GM12801 (cell line): ENCODE data around the gene HS2ST1.

Experiments
- TF ChIP-seq, protein P1 (sequence below): IDR thresholded peaks from one replicate; pipeline ENCODE4 v1.5.1; 2011; ENCODE audit warnings: control low read depth; ENCODE audit not compliant: insufficient read length; ENCODE audit errors: extremely low read depth

The HS2ST1 gene

DNA sequence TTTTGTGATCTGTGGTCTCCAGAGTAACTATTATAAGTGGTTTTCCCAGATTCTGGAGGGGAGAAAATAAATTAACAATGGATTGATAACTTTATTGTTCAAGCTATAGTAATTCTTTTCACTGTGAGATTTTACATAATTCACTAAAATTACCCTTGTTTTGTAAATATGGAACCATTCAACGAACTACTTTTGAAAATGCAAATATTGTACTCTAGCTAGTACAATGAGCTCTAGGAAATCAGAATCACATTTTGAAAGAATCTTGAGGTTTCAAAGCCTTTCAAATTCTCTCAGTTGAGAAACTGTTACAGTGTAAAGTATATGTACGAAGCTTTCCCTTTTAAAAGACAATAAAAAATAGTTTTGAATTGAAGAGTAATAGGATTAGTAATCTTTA is 119.9 kb downstream of the HS2ST1 start:
- TF ChIP-seq, protein P1, sequence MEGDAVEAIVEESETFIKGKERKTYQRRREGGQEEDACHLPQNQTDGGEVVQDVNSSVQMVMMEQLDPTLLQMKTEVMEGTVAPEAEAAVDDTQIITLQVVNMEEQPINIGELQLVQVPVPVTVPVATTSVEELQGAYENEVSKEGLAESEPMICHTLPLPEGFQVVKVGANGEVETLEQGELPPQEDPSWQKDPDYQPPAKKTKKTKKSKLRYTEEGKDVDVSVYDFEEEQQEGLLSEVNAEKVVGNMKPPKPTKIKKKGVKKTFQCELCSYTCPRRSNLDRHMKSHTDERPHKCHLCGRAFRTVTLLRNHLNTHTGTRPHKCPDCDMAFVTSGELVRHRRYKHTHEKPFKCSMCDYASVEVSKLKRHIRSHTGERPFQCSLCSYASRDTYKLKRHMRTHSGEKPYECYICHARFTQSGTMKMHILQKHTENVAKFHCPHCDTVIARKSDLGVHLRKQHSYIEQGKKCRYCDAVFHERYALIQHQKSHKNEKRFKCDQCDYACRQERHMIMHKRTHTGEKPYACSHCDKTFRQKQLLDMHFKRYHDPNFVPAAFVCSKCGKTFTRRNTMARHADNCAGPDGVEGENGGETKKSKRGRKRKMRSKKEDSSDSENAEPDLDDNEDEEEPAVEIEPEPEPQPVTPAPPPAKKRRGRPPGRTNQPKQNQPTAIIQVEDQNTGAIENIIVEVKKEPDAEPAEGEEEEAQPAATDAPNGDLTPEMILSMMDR, result no peak

DNA sequence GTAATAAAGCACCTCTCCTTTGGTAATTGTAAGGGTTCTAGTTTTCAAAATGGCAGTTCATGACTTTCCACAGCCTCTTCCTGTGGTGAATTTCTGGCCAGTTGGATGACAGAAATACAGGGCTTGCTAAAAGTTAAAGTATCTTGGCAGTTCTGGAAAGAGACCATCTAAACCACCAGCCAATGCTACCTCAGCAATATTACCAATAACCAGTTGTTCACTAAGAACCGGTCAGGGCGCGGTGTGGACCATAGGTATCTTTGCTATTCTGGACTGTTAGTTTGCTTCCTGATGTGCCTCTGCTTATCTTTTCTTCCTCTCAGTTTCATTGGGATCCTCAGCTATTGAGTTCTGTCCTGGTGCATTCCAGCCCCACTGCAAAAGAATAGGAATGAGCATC is 124.7 kb downstream of the HS2ST1 start:
- TF ChIP-seq, protein P1, result no peak

DNA sequence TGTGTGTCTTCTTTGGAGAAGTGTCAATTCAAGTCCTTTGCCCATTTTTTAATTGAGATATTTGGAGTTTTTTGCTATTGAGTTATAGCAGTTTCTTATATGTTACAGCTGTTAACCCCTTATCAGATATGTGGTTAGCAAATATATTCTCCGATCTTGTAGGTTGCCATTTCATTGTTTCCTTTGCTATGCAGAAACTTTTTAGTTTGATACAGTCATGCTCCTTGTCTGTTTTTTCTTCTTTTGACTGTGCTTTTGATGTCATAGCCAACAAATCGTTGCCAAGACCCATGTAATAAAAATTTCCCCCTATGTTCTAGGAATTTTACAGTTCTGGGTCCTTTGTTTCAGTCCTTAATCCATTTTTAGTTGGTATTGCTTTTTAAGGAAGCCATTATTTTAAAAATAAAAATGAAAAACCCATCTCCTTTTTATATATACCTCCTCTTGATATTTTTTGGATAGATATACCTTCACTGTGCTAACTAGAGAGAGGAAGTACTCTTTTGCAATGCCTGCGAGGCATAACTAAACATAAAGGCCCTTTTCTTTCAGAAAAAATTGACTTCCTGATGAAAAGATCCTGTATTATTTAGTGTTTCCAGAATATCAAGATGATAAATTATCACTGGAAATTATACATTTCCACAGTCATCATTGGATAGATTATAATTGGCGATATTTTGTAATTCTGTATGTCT is 127.8 kb downstream of the HS2ST1 start:
- TF ChIP-seq, protein P1, result no peak

DNA sequence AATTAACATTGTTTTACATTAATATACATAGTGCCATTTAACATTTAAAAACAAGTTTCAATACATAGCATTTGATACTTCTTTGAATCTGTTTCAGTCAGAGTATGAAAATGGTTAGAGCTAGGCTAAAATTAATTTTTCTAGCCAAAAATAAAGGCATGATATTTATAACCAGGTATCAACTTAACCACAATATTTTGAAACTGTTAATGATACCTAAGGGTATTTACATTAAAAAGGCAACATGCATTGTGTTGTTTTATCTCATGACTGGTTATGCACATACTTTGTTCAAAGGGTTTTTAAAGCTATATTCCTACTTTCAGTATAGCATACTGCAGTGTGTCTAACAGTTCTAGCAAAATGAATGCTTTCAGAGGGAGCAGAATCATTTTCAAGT is 130.0 kb downstream of the HS2ST1 start:
- TF ChIP-seq, protein P1, result no peak

DNA sequence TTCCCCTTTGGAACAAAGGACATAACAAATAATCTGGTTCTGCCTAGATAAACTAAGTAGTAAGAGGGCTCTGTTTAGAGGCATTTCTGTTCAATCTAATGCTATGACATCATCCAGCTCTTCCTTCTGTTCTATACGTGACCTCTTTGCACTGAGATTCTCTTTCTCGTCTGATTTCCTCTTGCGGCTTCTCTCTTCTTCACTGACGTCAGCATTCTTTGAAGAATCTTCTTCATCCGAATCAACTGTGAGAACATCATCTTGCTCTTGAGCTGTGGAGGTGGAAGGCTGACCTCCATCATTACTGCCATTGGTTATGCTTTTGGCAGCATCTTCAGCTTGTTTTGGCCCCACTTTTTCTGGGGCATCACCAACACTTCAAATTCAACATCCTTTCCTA is 130.4 kb downstream of the HS2ST1 start:
- TF ChIP-seq, protein P1, result no peak

DNA sequence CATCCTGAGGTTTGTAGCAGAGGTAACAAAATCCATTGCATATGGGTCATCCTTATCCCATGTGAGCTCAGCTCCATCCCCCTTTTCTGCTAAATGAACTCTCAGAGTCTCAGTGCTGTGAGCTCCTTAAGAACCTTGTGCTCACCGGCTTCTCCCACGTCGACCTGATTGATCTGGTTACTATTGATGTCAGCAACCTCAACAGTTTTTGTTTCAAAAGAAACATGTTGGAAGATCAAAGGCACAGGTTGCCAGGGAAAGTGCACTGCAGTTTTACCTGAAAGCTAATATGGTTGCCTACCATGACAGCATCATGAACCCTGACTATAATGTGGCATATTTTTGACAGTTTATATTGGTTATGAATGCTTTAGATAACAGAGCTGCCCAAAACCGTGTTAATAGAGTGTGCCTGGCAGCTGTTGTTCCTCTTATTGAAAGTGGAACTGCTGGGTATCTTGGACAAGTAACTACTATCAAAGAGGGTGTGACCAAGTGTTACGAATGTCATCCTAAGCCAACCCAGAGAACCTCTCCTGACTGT is 131.4 kb downstream of the HS2ST1 start:
- TF ChIP-seq, protein P1, result no peak

DNA sequence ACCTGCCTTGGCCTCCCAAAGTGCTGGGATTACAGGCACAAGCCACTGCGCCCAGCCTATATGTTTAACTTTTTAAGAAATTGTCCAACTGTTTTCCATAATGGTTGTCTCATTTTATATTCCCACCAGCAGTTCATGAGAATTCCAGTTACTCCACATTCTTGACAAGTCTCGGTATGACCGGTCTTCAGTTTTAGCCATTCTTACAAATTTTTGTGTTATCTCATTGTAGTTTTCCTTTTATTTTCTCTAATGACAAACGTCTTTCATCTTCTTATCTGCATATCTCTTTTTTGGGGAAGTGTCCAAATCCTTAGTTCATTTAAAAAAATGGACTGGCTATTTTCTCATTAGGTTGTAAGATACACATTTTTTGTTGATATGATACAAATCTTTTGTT is 132.5 kb downstream of the HS2ST1 start:
- TF ChIP-seq, protein P1, result no peak
